Activated T-cell treated with anti-CD3 and anti-CD28 coated beads, Interleukin-2, amount 50 U/mL, for 1 hour (primary cell): ENCODE data around the gene GPC3.

Source experiments
- DNase-seq: peaks from one replicate; pipeline ENCODE4 v3.0.0-alpha.2; 2020

GPC3 gene

GRCh38 chrX:133965321-133965720 is 20.1 kb downstream of the GPC3 start:
- no peak for DNase-seq

GRCh38 chrX:133961046-133961445 is 24.3 kb downstream of the GPC3 start:
- DNase-seq, result no peak

GRCh38 chrX:133959972-133960371 is 25.4 kb downstream of the GPC3 start:
- DNase-seq, result no peak

- no peak for DNase-seq
Measured at GRCh38 chrX:133958997-133959688, 26.3 kb downstream of the GPC3 start.

GRCh38 chrX:133956570-133957340 is 28.6 kb downstream of the GPC3 start:
- no peak for DNase-seq

GRCh38 chrX:133953785-133954355 is 31.5 kb downstream of the GPC3 start:
- no peak for DNase-seq

- no peak for DNase-seq
Measured at GRCh38 chrX:133953078-133953477, 32.3 kb downstream of the GPC3 start.

GRCh38 chrX:133951098-133951497 is 34.3 kb downstream of the GPC3 start:
- no peak for DNase-seq

- no peak for DNase-seq
Measured at GRCh38 chrX:133950214-133950613, 35.2 kb downstream of the GPC3 start.

- no peak for DNase-seq
Measured at GRCh38 chrX:133948895-133949294, 36.5 kb downstream of the GPC3 start.

- DNase-seq, result no peak
Measured at GRCh38 chrX:133947996-133948395, 37.4 kb downstream of the GPC3 start.

GRCh38 chrX:133947022-133947421 is 38.4 kb downstream of the GPC3 start:
- DNase-seq, result no peak

- DNase-seq, result no peak
Measured at GRCh38 chrX:133943507-133943906, 41.9 kb downstream of the GPC3 start.

GRCh38 chrX:133939655-133940302 is 45.6 kb downstream of the GPC3 start:
- no peak for DNase-seq

GRCh38 chrX:133938530-133938929 is 46.9 kb downstream of the GPC3 start:
- no peak for DNase-seq

GRCh38 chrX:133937022-133937421 is 48.4 kb downstream of the GPC3 start:
- DNase-seq, result no peak

- no peak for DNase-seq
Measured at GRCh38 chrX:133935076-133935475, 50.3 kb downstream of the GPC3 start.

- DNase-seq, result no peak
Measured at GRCh38 chrX:133933316-133933715, 52.1 kb downstream of the GPC3 start.

GRCh38 chrX:133929836-133930464 is 55.4 kb downstream of the GPC3 start:
- no peak for DNase-seq

- no peak for DNase-seq
Measured at GRCh38 chrX:133928365-133928764, 57.0 kb downstream of the GPC3 start.

- no peak for DNase-seq
Measured at GRCh38 chrX:133926809-133927208, 58.6 kb downstream of the GPC3 start.

- no peak for DNase-seq
Measured at GRCh38 chrX:133926099-133926498, 59.3 kb downstream of the GPC3 start.

- DNase-seq, result no peak
Measured at GRCh38 chrX:133924548-133924947, 60.8 kb downstream of the GPC3 start.
